ENCODE results near the gene HSPB3.

GRCh38 chr5:54454602-54455001 is 897 bp upstream of the HSPB3 start:
- TF ChIP-seq, protein P1, sequence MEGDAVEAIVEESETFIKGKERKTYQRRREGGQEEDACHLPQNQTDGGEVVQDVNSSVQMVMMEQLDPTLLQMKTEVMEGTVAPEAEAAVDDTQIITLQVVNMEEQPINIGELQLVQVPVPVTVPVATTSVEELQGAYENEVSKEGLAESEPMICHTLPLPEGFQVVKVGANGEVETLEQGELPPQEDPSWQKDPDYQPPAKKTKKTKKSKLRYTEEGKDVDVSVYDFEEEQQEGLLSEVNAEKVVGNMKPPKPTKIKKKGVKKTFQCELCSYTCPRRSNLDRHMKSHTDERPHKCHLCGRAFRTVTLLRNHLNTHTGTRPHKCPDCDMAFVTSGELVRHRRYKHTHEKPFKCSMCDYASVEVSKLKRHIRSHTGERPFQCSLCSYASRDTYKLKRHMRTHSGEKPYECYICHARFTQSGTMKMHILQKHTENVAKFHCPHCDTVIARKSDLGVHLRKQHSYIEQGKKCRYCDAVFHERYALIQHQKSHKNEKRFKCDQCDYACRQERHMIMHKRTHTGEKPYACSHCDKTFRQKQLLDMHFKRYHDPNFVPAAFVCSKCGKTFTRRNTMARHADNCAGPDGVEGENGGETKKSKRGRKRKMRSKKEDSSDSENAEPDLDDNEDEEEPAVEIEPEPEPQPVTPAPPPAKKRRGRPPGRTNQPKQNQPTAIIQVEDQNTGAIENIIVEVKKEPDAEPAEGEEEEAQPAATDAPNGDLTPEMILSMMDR (IDR thresholded peaks at IDR 0.05): no peak
- no peak for TF ChIP-seq POLR2A (IDR thresholded peaks at IDR 0.05)

Data from breast epithelium (tissue), 3 donors.